ENCODE data around the gene RABGGTA. TPM values are rescaled to one million over a fixed set of nuclear protein-coding genes. Genes with fewer than 3 reads are reported as not detected.
A peak's percentile ranks its signal among the peaks of the same experiment; 100 is the strongest.

The RABGGTA gene
- total and polyA plus RNA-seq, 9 of the 15 experiments (the other 6 are each of a cell fraction or from before 2014, with no cell fraction given), result 4.5 to 24.2 (median 15.5) TPM

DNA sequence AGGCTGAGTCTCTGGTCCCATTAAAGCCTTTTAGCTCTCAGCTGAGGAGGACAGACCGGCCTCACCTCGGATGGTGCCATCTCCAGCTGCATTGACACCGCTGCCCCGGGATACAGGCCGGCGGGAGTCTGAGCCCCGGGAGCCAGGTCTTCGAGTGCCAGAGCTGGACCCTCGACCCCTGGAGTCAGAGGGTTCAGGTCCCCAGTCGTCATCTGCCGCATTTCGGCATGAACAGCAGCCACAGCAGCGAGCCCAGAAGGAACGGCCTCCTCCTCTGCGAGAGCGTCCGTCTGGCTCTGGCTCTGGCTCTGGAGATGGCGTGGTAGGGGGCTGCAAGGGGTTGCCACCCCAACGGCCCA lies 9.4 kb downstream of the RABGGTA start:
- Histone ChIP-seq H2AFZ (ENCODE audit: low read depth, low read length) (no peak overlapping the region), H3K9me3 (replicated peaks; ENCODE audit: control insufficient read depth, insufficient read depth, low read depth, low read length) (no peaks in the 10 kb centered on the region), H3K27ac (ENCODE audit: extremely low read depth, low read depth, low read length) (no peak overlapping the region), H3K4me1 (replicated peaks in 1 of 2; ENCODE audit: control insufficient read depth in 2 of 2, insufficient read depth in 2 of 2, low read length in 2 of 2) (peaks cover 6 to 51% of the 10 kb centered on the region in 2 experiments; a peak in 4 of 5 replicates), H3K27me3 (ENCODE audit: control insufficient read depth in 2 of 2, insufficient read depth in 2 of 2, low read length in 2 of 2) (no peaks in the 10 kb centered on the region), H3K4me2 (ENCODE audit: insufficient read depth, low read length) (no peak overlapping the region), H3K79me2 (ENCODE audit: control insufficient read depth, insufficient read depth, low read length) (no peaks in the 10 kb centered on the region), H4K20me1 (replicated peaks; ENCODE audit: control insufficient read depth, insufficient read depth, low read length) (no peaks in the 10 kb centered on the region), H3K36me3 (ENCODE audit: control insufficient read depth, insufficient read depth, low read length) (no peaks in the 10 kb centered on the region), H3K4me3 (no peak overlapping the region), H3K9me1 (ENCODE audit: control insufficient read depth, insufficient read depth, low read length) (no peaks in the 10 kb centered on the region), H3K9ac (ENCODE audit: insufficient read depth in 1 of 2, low read depth in 2 of 2, low read length in 2 of 2) (peak overlapping the region in 1 of 2 experiments; percentile 9; a peak in 1 of 4 replicates)
- FAIRE-seq (no peak), DNase-seq (ENCODE audit: extremely low read depth in 1 of 4, low spot score in 3 of 4) (no peak), ATAC-seq (no peak)
- 72% methylated on average over 11 of the region's 19 CpGs for WGBS (ENCODE audit: insufficient coverage, low coverage, missing lambda C conversion rate)
- in situ Hi-C loops (cut with MboI), result no loop called here
- intact Hi-C loops (cut with micrococcal nuclease), result no loop called here
- ChIA-PET CTCF (ENCODE audit: low intra/inter-chr PET ratio) (no interaction called here), POLR2A (interaction anchor here (1.0 to 1.6 kb wide), 3 partner anchors 8 to 175 kb away, joined by 3 to 4 read pairs (median 4); no protein-coding TSS in a partner anchor)
- TF ChIP-seq FOXP1 (CRISPR knock-in tag; IDR thresholded peaks at IDR 0.05) (no peak), HOXB6 (CRISPR knock-in tag; IDR thresholded peaks at IDR 0.05; ENCODE audit: borderline replicate concordance) (no peak)
- no TSS peak for BruUV-seq (replicated peaks)

DNA sequence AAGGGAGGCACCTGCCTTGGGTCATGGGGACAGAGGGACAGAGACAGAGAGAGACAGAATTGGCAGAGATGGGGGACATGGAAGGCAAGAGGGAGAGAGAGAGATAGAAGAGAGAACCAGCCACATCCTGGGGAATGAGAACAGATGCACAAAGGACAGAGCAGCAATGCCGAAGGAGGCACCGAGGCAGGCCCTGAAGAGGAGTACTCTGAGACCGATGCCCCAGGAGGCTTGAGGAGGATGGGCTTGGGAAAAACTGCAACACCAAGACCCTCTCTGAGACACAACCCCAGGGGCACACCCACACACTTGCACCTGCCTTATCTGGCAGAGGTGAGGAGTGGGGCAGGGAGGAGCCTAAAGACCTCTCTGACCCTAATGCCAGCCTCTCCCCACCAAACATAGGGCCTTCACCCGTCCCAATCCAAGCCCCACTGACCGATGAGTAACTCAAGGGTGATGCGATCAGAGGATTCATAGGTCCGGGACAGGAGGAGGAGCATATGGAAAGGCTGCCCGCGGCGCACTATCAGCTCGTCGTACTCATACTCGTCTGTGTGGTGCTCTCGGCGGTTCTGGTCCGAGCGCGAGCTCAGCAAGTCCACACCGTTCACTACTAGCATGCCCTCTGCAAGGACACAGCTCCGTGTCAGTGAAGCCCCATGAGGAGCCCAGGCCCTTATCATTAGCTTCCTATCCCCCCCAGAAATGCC lies 10.0 kb downstream of the RABGGTA start:
- in situ Hi-C loops (cut with MboI) (no loop called here), intact Hi-C loops (cut with micrococcal nuclease) (no loop called here)
- H3K9me3 ChIP-seq (replicated peaks; ENCODE audit: control insufficient read depth, insufficient read depth, low read depth, low read length), result no peaks in the 10 kb centered on the region
- H3K9ac ChIP-seq (ENCODE audit: insufficient read depth in 1 of 2, low read depth in 2 of 2, low read length in 2 of 2), result no peak overlapping the region
- no peaks in the 10 kb centered on the region for H3K79me2 ChIP-seq (ENCODE audit: control insufficient read depth, insufficient read depth, low read length)
- no TSS peak for BruUV-seq (replicated peaks)
- WGBS (ENCODE audit: insufficient coverage, low coverage, missing lambda C conversion rate), result 55% methylated on average over 19 of the region's 20 CpGs
- H3K27me3 ChIP-seq (ENCODE audit: control insufficient read depth in 2 of 2, insufficient read depth in 2 of 2, low read length in 2 of 2), result no peaks in the 10 kb centered on the region
- ATAC-seq, result no peak
- no peak overlapping the region for H3K4me2 ChIP-seq (ENCODE audit: insufficient read depth, low read length)
- FAIRE-seq, result no peak
- no peaks in the 10 kb centered on the region for H4K20me1 ChIP-seq (replicated peaks; ENCODE audit: control insufficient read depth, insufficient read depth, low read length)
- peaks cover 12 to 56% of the 10 kb centered on the region in 2 experiments; a peak in 4 of 5 replicates for H3K4me1 ChIP-seq (replicated peaks in 1 of 2; ENCODE audit: control insufficient read depth in 2 of 2, insufficient read depth in 2 of 2, low read length in 2 of 2)
- CTCF ChIA-PET (ENCODE audit: low intra/inter-chr PET ratio), result no interaction called here
- no peak overlapping the region for H2AFZ ChIP-seq (ENCODE audit: low read depth, low read length)
- no peaks in the 10 kb centered on the region for H3K36me3 ChIP-seq (ENCODE audit: control insufficient read depth, insufficient read depth, low read length)
- H3K27ac ChIP-seq (ENCODE audit: extremely low read depth, low read depth, low read length), result no peak overlapping the region
- H3K4me3 ChIP-seq, result no peak overlapping the region
- no peaks in the 10 kb centered on the region for H3K9me1 ChIP-seq (ENCODE audit: control insufficient read depth, insufficient read depth, low read length)
- DNase-seq (ENCODE audit: extremely low read depth in 1 of 4, low spot score in 3 of 4), result no peak
- POLR2A ChIA-PET, result interaction anchor here (0.6 to 1.6 kb wide), 4 partner anchors 8 to 180 kb away, joined by 3 to 4 read pairs (median 4); no protein-coding TSS in a partner anchor
- TF ChIP-seq WHSC1 (IDR thresholded peaks at IDR 0.05; ENCODE audit: low read length) (no peak), TCFL5 (CRISPR knock-in tag; conservative IDR thresholded peaks at IDR 0.05) (no peak), CBX2 (IDR thresholded peaks at IDR 0.05; ENCODE audit: insufficient read depth, low read length, poor library complexity, severe bottlenecking) (no peak), XRCC4 (IDR thresholded peaks at IDR 0.05; ENCODE audit: extremely low read depth, insufficient read depth, insufficient read length) (no peak), TFAM (CRISPR knock-in tag; conservative IDR thresholded peaks at IDR 0.05) (no peak), POLR2AphosphoS2 (IDR thresholded peaks at IDR 0.05; ENCODE audit: low read length) (no peak), STAT5A (IDR thresholded peaks at IDR 0.05; ENCODE audit: borderline replicate concordance, low read length) (no peak), NELFE (IDR thresholded peaks at IDR 0.05; ENCODE audit: insufficient read depth, insufficient read length) (no peak)
- TF ChIP-seq, protein P1, sequence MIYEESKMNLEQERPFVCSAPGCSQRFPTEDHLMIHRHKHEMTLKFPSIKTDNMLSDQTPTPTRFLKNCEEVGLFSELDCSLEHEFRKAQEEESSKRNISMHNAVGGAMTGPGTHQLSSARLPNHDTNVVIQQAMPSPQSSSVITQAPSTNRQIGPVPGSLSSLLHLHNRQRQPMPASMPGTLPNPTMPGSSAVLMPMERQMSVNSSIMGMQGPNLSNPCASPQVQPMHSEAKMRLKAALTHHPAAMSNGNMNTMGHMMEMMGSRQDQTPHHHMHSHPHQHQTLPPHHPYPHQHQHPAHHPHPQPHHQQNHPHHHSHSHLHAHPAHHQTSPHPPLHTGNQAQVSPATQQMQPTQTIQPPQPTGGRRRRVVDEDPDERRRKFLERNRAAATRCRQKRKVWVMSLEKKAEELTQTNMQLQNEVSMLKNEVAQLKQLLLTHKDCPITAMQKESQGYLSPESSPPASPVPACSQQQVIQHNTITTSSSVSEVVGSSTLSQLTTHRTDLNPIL (CRISPR knock-in tag; IDR thresholded peaks at IDR 0.05), result no peak
- TF ChIP-seq, protein P2, sequence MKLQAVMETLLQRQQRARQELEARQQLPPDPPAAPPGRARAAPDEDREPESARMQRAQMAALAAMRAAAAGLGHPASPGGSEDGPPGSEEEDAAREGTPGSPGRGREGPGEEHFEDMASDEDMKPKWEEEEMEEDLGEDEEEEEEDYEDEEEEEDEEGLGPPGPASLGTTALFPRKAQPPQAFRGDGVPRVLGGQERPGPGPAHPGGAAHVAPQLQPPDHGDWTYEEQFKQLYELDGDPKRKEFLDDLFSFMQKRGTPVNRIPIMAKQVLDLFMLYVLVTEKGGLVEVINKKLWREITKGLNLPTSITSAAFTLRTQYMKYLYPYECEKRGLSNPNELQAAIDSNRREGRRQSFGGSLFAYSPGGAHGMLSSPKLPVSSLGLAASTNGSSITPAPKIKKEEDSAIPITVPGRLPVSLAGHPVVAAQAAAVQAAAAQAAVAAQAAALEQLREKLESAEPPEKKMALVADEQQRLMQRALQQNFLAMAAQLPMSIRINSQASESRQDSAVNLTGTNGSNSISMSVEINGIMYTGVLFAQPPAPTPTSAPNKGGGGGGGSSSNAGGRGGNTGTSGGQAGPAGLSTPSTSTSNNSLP (IDR thresholded peaks at IDR 0.05; ENCODE audit: borderline replicate concordance, low read depth, low read length), result no peak

Measured in K562 (cell line).